ENCODE results near the gene CARD11. TPM values are rescaled to one million over a fixed set of nuclear protein-coding genes. Genes with fewer than 3 reads are reported as not detected.
A peak's percentile ranks its signal among the peaks of the same experiment; 100 is the strongest.
"Not testable (repeated sequence)": the region's sequence is repeated elsewhere in the genome, so short reads cannot be mapped to it uniquely, and the experiment has no call there.

CARD11 gene
- total RNA-seq, 2 experiments from 2014 or later: 118 to 122 TPM

DNA sequence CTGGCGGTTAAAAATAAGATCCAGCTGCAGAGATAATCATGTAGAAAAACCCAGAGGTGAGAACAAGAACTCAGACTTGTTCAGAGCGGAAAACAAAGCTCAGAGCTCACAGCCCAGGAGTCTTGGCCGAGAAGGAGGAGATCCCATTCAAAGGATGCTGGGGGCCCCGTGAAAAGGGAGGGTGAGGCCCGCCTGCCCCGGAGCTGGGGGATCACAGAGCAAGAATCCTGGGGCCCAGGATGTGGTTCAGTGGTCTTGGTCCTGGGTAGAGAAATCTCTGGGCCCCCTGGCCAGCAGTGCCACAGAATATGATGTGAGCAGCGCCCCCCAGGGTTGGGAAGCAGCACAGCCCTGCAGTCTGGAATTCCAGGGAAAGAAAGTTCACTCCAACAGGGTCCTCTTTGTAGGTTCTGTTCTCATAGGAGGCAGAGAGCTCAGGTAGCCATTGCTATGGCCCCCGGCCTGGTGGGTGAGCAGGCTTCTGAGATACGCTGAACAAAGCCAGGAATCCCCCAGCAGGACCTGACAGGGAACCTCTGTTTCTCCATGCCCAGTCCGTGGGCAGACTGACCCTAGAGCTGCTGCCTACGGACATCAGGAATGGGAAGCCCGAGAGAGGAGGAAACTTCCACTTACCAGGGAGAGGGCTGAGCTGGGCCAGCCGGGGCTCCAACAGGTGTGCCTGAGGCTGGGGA is 121.9 kb downstream of the CARD11 start:
- ChIA-PET POLR2A (no interaction called here), CTCF (interaction anchor here (0.6 kb wide), 1 partner anchor 81 kb away, joined by 3 read pairs; no protein-coding TSS in a partner anchor)
- no peak overlapping the region for H3K4me3 Mint-ChIP-seq
- no peak overlapping the region for H3K4me3 ChIP-seq (ENCODE audit: low read length)
- no peaks in the 10 kb centered on the region for H3K27me3 ChIP-seq (ENCODE audit: control insufficient read depth in 1 of 2, insufficient read depth in 2 of 2, low read length in 2 of 2)
- H3K9me3 Mint-ChIP-seq: no peaks in the 10 kb centered on the region
- intact Hi-C loops (cut with DNase I, micrococcal nuclease): no loop called here
- peaks cover 92% of the 10 kb centered on the region for H3K36me3 ChIP-seq (ENCODE audit: insufficient read depth, low read length)
- peaks cover 84% of the 10 kb centered on the region for H3K36me3 Mint-ChIP-seq (ENCODE audit: low read depth)
- H3K27ac ChIP-seq (ENCODE audit: low read depth in 1 of 2, low read length in 2 of 2): peak overlapping the region in 1 of 2 donors; percentile 29
- no peak overlapping the region for H3K27ac Mint-ChIP-seq
- TF ChIP-seq, protein P1, sequence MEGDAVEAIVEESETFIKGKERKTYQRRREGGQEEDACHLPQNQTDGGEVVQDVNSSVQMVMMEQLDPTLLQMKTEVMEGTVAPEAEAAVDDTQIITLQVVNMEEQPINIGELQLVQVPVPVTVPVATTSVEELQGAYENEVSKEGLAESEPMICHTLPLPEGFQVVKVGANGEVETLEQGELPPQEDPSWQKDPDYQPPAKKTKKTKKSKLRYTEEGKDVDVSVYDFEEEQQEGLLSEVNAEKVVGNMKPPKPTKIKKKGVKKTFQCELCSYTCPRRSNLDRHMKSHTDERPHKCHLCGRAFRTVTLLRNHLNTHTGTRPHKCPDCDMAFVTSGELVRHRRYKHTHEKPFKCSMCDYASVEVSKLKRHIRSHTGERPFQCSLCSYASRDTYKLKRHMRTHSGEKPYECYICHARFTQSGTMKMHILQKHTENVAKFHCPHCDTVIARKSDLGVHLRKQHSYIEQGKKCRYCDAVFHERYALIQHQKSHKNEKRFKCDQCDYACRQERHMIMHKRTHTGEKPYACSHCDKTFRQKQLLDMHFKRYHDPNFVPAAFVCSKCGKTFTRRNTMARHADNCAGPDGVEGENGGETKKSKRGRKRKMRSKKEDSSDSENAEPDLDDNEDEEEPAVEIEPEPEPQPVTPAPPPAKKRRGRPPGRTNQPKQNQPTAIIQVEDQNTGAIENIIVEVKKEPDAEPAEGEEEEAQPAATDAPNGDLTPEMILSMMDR (IDR thresholded peaks at IDR 0.05): no peak
- H3K4me1 ChIP-seq (ENCODE audit: insufficient read depth, low read length): no peaks in the 10 kb centered on the region
- no peak for DNase-seq
- H3K9me3 ChIP-seq (ENCODE audit: control insufficient read depth in 1 of 2, insufficient read depth in 1 of 2, low read length in 2 of 2): peaks cover 3 to 18% of the 10 kb centered on the region in 2 experiments
- ATAC-seq (ENCODE audit: poor library complexity): no peak
- no peaks in the 10 kb centered on the region for H3K27me3 Mint-ChIP-seq
- H3K4me1 Mint-ChIP-seq (ENCODE audit: low read depth): no peaks in the 10 kb centered on the region

DNA sequence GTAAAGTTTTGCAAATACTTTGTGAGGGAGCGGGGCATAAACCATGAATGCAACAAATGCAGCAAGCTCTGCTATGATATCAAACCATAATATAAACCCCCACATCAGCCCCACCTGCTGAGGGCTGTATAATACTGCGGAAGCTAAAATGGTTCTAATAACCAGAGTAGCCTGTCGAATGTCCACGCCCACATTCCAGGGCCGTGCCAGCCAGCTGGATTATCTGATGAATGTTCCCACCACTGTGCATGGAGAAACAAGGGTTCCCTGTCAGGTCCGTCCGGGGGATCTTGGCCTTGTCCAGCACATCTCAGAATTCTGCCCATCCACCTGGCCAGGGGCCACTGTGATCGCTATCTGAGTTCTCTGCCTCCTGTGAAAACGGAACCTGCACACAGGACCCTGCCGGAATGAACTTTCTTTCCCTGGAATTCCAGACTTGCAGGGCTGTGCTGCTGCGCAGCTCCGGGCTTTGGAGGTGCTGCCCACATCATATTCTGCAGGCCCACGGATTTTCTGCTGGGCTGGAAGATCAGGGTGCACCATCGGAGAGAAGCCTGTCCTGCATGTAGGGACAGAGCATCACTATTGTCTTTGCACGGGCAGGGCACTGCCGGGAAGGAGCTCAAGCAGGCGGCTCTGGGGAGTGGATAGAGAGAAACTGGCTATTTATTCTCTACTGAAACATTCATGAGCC is 122.6 kb downstream of the CARD11 start:
- intact Hi-C loops (cut with DNase I, micrococcal nuclease): no loop called here
- CTCF ChIA-PET: interaction anchor here (0.6 kb wide), 1 partner anchor 80 kb away, joined by 3 read pairs; no protein-coding TSS in a partner anchor
- Histone ChIP-seq H3K36me3 (ENCODE audit: insufficient read depth, low read length) (peaks cover 92% of the 10 kb centered on the region), H3K4me3 (ENCODE audit: low read length) (no peak overlapping the region), H3K27me3 (ENCODE audit: control insufficient read depth in 1 of 2, insufficient read depth in 2 of 2, low read length in 2 of 2) (no peaks in the 10 kb centered on the region), H3K27ac (ENCODE audit: low read depth in 1 of 2, low read length in 2 of 2) (no peak overlapping the region), H3K9me3 (ENCODE audit: control insufficient read depth in 1 of 2, insufficient read depth in 1 of 2, low read length in 2 of 2) (peaks cover 3 to 18% of the 10 kb centered on the region in 2 experiments), H3K4me1 (ENCODE audit: insufficient read depth, low read length) (no peaks in the 10 kb centered on the region)
- H3K4me3 Mint-ChIP-seq: no peak overlapping the region
- ATAC-seq (ENCODE audit: poor library complexity): no peak
- H3K36me3 Mint-ChIP-seq (ENCODE audit: low read depth): peaks cover 84% of the 10 kb centered on the region
- no peaks in the 10 kb centered on the region for H3K27me3 Mint-ChIP-seq
- no peaks in the 10 kb centered on the region for H3K4me1 Mint-ChIP-seq (ENCODE audit: low read depth)
- H3K9me3 Mint-ChIP-seq: no peaks in the 10 kb centered on the region
- POLR2A ChIA-PET: no interaction called here
- no peak overlapping the region for H3K27ac Mint-ChIP-seq
- DNase-seq: no peak
- TF ChIP-seq, protein P1 (IDR thresholded peaks at IDR 0.05): no peak

DNA sequence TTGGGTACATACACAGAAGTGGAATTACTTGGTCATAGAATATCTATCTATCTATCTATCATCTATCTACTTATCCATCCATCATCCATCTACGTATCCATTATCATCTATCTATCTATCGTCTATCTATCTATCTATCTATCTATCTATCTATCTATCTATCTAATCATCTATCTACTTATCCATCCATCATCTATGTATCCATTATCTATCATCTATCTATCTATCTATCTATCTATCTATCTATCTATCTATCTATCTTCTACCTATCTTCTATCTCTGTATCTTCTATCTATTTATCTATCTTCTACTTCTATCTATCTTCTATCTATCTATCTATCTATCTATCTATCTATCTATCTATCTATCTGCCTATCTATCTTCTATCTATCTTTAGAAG is 123.2 kb downstream of the CARD11 start:
- POLR2A ChIA-PET; CTCF ChIA-PET; H3K4me3 ChIP-seq (ENCODE audit: low read length); H3K27me3 ChIP-seq (ENCODE audit: control insufficient read depth in 1 of 2, insufficient read depth in 2 of 2, low read length in 2 of 2); DNase-seq; ATAC-seq (ENCODE audit: poor library complexity); H3K4me3 Mint-ChIP-seq; H3K4me1 ChIP-seq (ENCODE audit: insufficient read depth, low read length); H3K27ac Mint-ChIP-seq; H3K27me3 Mint-ChIP-seq; H3K27ac ChIP-seq (ENCODE audit: low read depth in 1 of 2, low read length in 2 of 2); intact Hi-C loops (cut with DNase I, micrococcal nuclease); H3K4me1 Mint-ChIP-seq (ENCODE audit: low read depth); H3K9me3 Mint-ChIP-seq: not testable (repeated sequence)
- H3K9me3 ChIP-seq (ENCODE audit: control insufficient read depth in 1 of 2, insufficient read depth in 1 of 2, low read length in 2 of 2): peaks cover 3 to 18% of the 10 kb centered on the region in 2 experiments
- peaks cover 96% of the 10 kb centered on the region for H3K36me3 ChIP-seq (ENCODE audit: insufficient read depth, low read length)
- peaks cover 80% of the 10 kb centered on the region for H3K36me3 Mint-ChIP-seq (ENCODE audit: low read depth)

All from CD4-positive, alpha-beta T cell (primary cell).